Esophagus squamous epithelium (tissue), 5 donors: ENCODE measurements around the gene DLG2. TPM values are rescaled to one million over a fixed set of nuclear protein-coding genes. Genes with fewer than 3 reads are reported as not detected.

Source experiments
- DNase-seq: peaks from one replicate; lab custom pipeline; 2025; lab: John Stamatoyannopoulos, UW
- H3K27ac ChIP-seq, 4 donors: fragments of 200-600 bp; sonication (generic); one replicate each; pipeline ENCODE4 v1.5.1; 2016 to 2019; ENCODE audit warnings: mild to moderate bottlenecking in 1 of 4
- H3K27me3 ChIP-seq, 4 donors: fragments of 200-600 bp; sonication (generic); 1 replicate in 3 of 4; 2 replicates in 1 of 4; pipeline versions ENCODE4 v1.5.1 to v1.6.0; 2017 to 2021; ENCODE audit warnings: antibody characterized with exemption in 1 of 4
- H3K36me3 ChIP-seq, 3 donors: fragments of 200-600 bp; sonication (generic); one replicate each; pipeline ENCODE4 v1.5.1; 2016 to 2019
- H3K4me1 ChIP-seq, 3 donors: fragments of 200-600 bp; sonication (generic); one replicate each; pipeline ENCODE4 v1.5.1; 2017 to 2019
- H3K4me3 ChIP-seq, 4 donors: fragments of 200-600 bp; sonication (generic); 1 replicate in 3 of 4; 2 replicates in 1 of 4; pipeline ENCODE4 v1.5.1; 2016 to 2019; ENCODE audit warnings: mild to moderate bottlenecking in 2 of 4, moderate library complexity in 1 of 4
- H3K9me3 ChIP-seq, 3 donors: fragments of 200-600 bp; sonication (generic); one replicate each; pipeline ENCODE4 v1.5.1; 2016 to 2019
- POLR2A ChIP-seq, 4 donors: fragments of 450-650 bp; IDR thresholded peaks; one replicate each; pipeline ENCODE4 v1.6.1; 2017; ENCODE audit warnings: antibody characterized with exemption in 4 of 4, mild to moderate bottlenecking in 4 of 4, moderate library complexity in 3 of 4
- WGBS, 2 donors: methylation state at CpG; one replicate each; pipeline ENCODE4 v1.1.5; 2018; 5-methylcytosine and 5-hydroxymethylcytosine counted together
- intact Hi-C: fragments of 100-400 bp; cut with DNase I; formaldehyde crosslinking; loops from one replicate; pipeline ENCODE4 v1.15.0; 2022
- total RNA-seq, 4 donors: library from RNA; depleted of rRNA; stranded (reverse); fragments of >200 nt; gene quantifications; one replicate each; pipeline ENCODE4 v1.1.0, GENCODE V29; 2016
- TF ChIP-seq, protein P1 (sequence below), 6 experiments: fragments of 450-650 bp in 4 of 6; fragments of 200-600 bp in 2 of 6; sonication (generic) in 2 of 6; IDR thresholded peaks; one replicate each; pipeline ENCODE4 v1.5.1; 2016 to 2019; ENCODE audit warnings: antibody characterized with exemption in 6 of 6, mild to moderate bottlenecking in 4 of 6, moderate library complexity in 4 of 6
- donor health status: DM: yes; HTN: yes; CAD: no.

DLG2 gene
- total RNA-seq, 4 donors from 2014 or later, result 2.9 to 27.7 (median 12.6) TPM

DNA sequence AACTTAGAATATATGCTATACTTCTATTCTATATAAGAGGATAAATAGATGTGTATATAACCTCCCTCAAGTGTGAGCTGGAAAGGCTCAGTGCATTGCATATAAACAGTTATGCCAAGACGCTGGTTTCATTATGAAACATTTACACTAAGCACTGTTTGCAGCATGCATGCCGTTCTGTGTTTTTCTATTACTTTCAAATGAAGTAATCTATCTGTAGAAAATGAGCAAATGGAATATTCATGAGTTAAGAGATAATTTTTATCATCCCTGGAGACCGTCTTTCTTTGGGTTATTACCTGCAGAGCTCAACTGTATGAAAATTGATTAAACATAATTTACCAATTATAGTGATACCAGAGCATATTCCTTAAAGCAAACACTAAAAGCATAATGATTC, 1415.2 kb downstream of the DLG2 start:
- H3K4me1 ChIP-seq, result no peaks in the 10 kb centered on the region
- WGBS, 2 donors, result 58 to 82% methylated on average over 3 of the region's 3 CpGs
- no peak overlapping the region for H3K27ac ChIP-seq
- H3K27me3 ChIP-seq, result no peaks in the 10 kb centered on the region
- H3K9me3 ChIP-seq, result no peaks in the 10 kb centered on the region
- TF ChIP-seq POLR2A (IDR thresholded peaks at IDR 0.05), result no peak
- TF ChIP-seq, protein P1, sequence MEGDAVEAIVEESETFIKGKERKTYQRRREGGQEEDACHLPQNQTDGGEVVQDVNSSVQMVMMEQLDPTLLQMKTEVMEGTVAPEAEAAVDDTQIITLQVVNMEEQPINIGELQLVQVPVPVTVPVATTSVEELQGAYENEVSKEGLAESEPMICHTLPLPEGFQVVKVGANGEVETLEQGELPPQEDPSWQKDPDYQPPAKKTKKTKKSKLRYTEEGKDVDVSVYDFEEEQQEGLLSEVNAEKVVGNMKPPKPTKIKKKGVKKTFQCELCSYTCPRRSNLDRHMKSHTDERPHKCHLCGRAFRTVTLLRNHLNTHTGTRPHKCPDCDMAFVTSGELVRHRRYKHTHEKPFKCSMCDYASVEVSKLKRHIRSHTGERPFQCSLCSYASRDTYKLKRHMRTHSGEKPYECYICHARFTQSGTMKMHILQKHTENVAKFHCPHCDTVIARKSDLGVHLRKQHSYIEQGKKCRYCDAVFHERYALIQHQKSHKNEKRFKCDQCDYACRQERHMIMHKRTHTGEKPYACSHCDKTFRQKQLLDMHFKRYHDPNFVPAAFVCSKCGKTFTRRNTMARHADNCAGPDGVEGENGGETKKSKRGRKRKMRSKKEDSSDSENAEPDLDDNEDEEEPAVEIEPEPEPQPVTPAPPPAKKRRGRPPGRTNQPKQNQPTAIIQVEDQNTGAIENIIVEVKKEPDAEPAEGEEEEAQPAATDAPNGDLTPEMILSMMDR (IDR thresholded peaks at IDR 0.05), result no peak
- intact Hi-C loops, result no loop called here
- H3K4me3 ChIP-seq, result no peak overlapping the region
- no peaks in the 10 kb centered on the region for H3K36me3 ChIP-seq
- DNase-seq, result no peak

- H3K27me3 ChIP-seq, result no peaks in the 10 kb centered on the region
- 65 to 83% methylated on average over 3 to 6 of the region's 18 CpGs for WGBS, 2 donors
- no peak for DNase-seq
These were observed 1432.4 kb downstream of the DLG2 start for GRCh38 chr11:84194696-84195095.

DNA sequence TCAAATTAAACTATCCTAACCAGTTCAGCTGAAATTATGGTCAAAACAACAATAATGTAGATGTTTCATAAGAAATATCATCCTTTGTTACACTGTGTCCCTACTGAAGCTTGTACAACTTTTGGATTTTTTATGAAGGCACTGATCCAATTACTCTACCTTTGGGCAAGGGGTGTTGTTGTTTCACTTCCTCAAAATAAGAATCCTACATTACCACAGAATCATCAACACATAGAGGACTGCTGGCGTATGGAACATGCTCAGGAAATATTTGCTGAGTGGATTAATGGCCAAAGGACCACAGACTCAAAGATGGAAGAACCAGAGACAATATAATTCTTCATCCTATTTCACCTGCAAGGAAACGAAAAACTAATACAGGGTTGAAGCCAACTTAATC, 1433.4 kb downstream of the DLG2 start:
- H3K36me3 ChIP-seq, result no peaks in the 10 kb centered on the region
- no peaks in the 10 kb centered on the region for H3K4me1 ChIP-seq
- WGBS, 2 donors, result 55 to 65% methylated on average over 2 of the region's 2 CpGs
- no peaks in the 10 kb centered on the region for H3K27me3 ChIP-seq
- intact Hi-C loops, result no loop called here
- H3K4me3 ChIP-seq, result no peak overlapping the region
- TF ChIP-seq POLR2A (IDR thresholded peaks at IDR 0.05), result no peak
- TF ChIP-seq, protein P1 (IDR thresholded peaks at IDR 0.05), result no peak
- DNase-seq, result no peak
- no peaks in the 10 kb centered on the region for H3K9me3 ChIP-seq
- no peak overlapping the region for H3K27ac ChIP-seq

More at GRCh38 chr11:84194696-84195095, 1432.4 kb downstream of the DLG2 start:
- Histone ChIP-seq H3K9me3 (no peaks in the 10 kb centered on the region), H3K36me3 (no peaks in the 10 kb centered on the region), H3K4me1 (no peaks in the 10 kb centered on the region), H3K4me3 (no peak overlapping the region), H3K27ac (no peak overlapping the region)
- intact Hi-C loops, result no loop called here
- no peak for TF ChIP-seq POLR2A (IDR thresholded peaks at IDR 0.05)
- TF ChIP-seq, protein P1 (IDR thresholded peaks at IDR 0.05), result no peak

DNA sequence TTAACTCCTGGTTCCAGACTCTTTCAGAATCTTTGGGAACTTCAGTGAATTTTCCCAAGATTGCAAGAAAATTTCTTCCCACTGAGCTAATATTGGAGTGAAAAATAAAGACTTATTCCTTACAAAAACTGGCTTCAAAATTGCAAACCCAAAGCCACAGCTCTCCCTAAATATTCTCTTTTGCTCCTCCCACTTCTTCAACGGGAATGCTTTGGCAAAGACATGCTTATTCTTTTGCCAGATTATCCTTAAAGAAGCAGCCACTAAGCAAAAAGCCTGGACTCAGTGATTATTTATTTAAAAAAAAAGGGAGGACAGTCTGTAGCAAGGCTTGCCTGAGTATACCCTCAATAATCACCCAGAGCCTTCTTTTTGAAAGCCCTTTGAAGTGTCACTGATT, 1438.6 kb downstream of the DLG2 start:
- WGBS, 2 donors, result 6 to 14% methylated on average over 1 of the region's 1 CpG
- Histone ChIP-seq H3K36me3 (no peaks in the 10 kb centered on the region), H3K9me3 (no peaks in the 10 kb centered on the region), H3K4me1 (no peaks in the 10 kb centered on the region), H3K27me3 (no peaks in the 10 kb centered on the region), H3K27ac (no peak overlapping the region), H3K4me3 (no peak overlapping the region)
- DNase-seq, result no peak
- TF ChIP-seq, protein P1 (IDR thresholded peaks at IDR 0.05), result no peak
- intact Hi-C loops, result no loop called here

GRCh38 chr11:84173078-84173477, 1454.1 kb downstream of the DLG2 start:
- Histone ChIP-seq H3K4me1 (no peaks in the 10 kb centered on the region), H3K27ac (no peak overlapping the region), H3K9me3 (no peaks in the 10 kb centered on the region), H3K27me3 (no peaks in the 10 kb centered on the region), H3K36me3 (no peaks in the 10 kb centered on the region), H3K4me3 (no peak overlapping the region)
- no peak for DNase-seq
- intact Hi-C loops, result no loop called here
- TF ChIP-seq, protein P1 (IDR thresholded peaks at IDR 0.05), result no peak
- TF ChIP-seq POLR2A (IDR thresholded peaks at IDR 0.05), result no peak
